IPS-18a (cell line): ENCODE data around the gene MYEF2.

Experiments used
- H3K27ac ChIP-seq: one replicate; pipeline ENCODE4 v1.5.1; 2013; ENCODE audit warnings: low read length
- H3K27me3 ChIP-seq: one replicate; pipeline ENCODE4 v1.6.1; 2013; ENCODE audit warnings: mild to moderate bottlenecking, low read length; ENCODE audit not compliant: control insufficient read depth, insufficient read depth
- H3K36me3 ChIP-seq: one replicate; pipeline ENCODE4 v1.6.1; 2013; ENCODE audit warnings: low read depth, low read length; ENCODE audit not compliant: control insufficient read depth
- H3K4me1 ChIP-seq: one replicate; pipeline ENCODE4 v1.6.1; 2013; ENCODE audit warnings: low read depth, low read length; ENCODE audit not compliant: control insufficient read depth
- H3K4me3 ChIP-seq: one replicate; pipeline ENCODE4 v1.5.1; 2013; ENCODE audit warnings: low read length
- H3K9ac ChIP-seq: one replicate; pipeline ENCODE4 v1.6.1; 2013; ENCODE audit warnings: mild to moderate bottlenecking, low read length, moderate library complexity
- H3K9me3 ChIP-seq: one replicate; pipeline ENCODE4 v1.6.1; 2013; ENCODE audit warnings: low read depth, low read length; ENCODE audit not compliant: control insufficient read depth

MYEF2 gene

GRCh38 chr15:48085591-48085930 is 92.5 kb downstream of the MYEF2 start:
- Histone ChIP-seq H3K27me3 (no peaks in the 10 kb centered on the region), H3K4me3 (no peak overlapping the region), H3K4me1 (no peaks in the 10 kb centered on the region), H3K9ac (no peak overlapping the region), H3K36me3 (no peaks in the 10 kb centered on the region), H3K27ac (no peak overlapping the region), H3K9me3 (peaks cover 19% of the 10 kb centered on the region)

DNA sequence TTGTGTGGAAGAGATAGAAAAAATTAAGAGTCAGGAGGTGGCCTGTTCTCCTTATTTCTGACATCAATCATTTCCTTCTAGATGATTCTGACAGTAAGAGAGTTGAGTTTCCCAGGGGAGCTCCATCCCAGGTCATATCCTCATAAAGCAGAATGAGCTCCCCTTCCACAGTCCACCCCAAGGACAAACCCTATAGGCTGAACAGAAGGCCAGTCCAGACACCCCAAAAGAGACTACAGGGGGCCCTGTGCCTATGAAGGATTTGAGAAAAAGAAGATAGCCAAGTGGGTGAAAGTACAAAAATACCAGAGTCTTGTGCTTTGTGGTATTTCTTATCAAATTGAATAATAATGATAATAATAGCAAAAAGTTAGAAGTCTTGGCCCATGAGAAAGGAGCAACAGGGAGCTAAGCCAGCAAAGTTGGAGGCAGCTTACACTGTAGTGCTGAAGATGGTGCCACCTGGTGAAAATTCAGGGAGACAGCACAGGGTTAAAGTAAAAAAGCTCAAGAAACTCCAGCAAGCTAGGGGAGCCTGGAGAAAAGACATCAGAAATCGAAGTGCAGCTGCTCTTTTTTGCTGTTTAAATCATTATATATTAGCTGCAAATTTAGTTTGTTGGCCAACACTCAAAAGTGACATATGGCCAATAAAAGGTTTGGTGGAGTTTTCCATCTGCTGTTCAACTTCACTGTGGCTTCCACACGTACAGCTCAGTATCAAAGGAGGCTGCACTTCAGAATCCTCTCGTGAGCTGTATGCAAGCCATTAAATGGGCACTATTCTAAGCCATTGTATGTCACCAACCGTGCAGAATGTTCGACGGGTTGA is 93.1 kb downstream of the MYEF2 start:
- Histone ChIP-seq H3K4me3 (no peak overlapping the region), H3K27me3 (no peaks in the 10 kb centered on the region), H3K4me1 (no peaks in the 10 kb centered on the region), H3K36me3 (no peaks in the 10 kb centered on the region), H3K9ac (no peak overlapping the region), H3K9me3 (peaks cover 19% of the 10 kb centered on the region), H3K27ac (no peak overlapping the region)
